ENCODE measurements around the gene CUTC.

GRCh38 chr10:99758211-99758891 is 26.3 kb downstream of the CUTC start:
- TF ChIP-seq CTCF (IDR thresholded peaks at IDR 0.05): no peak
- no peak for TF ChIP-seq POLR2A (IDR thresholded peaks at IDR 0.05)
